PFSK-1 (cell line): Measurements from ENCODE around the gene ZNF79.

Experiments used
- FOXP2 ChIP-seq: optimal IDR thresholded peaks from 2 replicates; pipeline ENCODE3; 2011; ENCODE audit warnings: borderline replicate concordance, control low read depth, inconsistent platforms; ENCODE audit not compliant: insufficient read depth; ENCODE audit errors: extremely low read length, extremely low read depth
- POLR2AphosphoS5 ChIP-seq: IDR thresholded peaks from 2 replicates; pipeline ENCODE4 v1.6.1; 2012; ENCODE audit warnings: low read depth, mild to moderate bottlenecking, control low read depth, low read length, moderate library complexity
- REST ChIP-seq, 2 experiments: IDR thresholded peaks; 2 replicates each; pipeline versions ENCODE4 v1.6.1 to v1.8.0; 2011 to 2012; ENCODE audit warnings: low read depth in 2 of 2, low read length in 2 of 2, control low read depth in 1 of 2, inconsistent platforms in 1 of 2, mild to moderate bottlenecking in 1 of 2, moderate library complexity in 1 of 2; ENCODE audit not compliant: insufficient read depth in 1 of 2
- SIN3A ChIP-seq: IDR thresholded peaks from 2 replicates; pipeline ENCODE4 v1.6.1; 2012; ENCODE audit warnings: mild to moderate bottlenecking, low read length, moderate library complexity, borderline replicate concordance; ENCODE audit not compliant: insufficient read depth
- TAF1 ChIP-seq: IDR thresholded peaks from 2 replicates; pipeline ENCODE4 v1.6.1; 2012; ENCODE audit warnings: low read length, control low read depth, borderline replicate concordance; ENCODE audit not compliant: insufficient read depth

ZNF79 gene

GRCh38 chr9:127422133-127422782 is 1.9 kb upstream of the ZNF79 start:
- TF ChIP-seq SIN3A (no peak), POLR2AphosphoS5 (no peak), FOXP2 (no peak), TAF1 (no peak), REST (IDR thresholded peaks at IDR 0.05; ENCODE audit: insufficient read depth in 1 of 2, low read depth in 2 of 2, low read length in 2 of 2) (no peak)

GRCh38 chr9:127422787-127423186 is 1.4 kb upstream of the ZNF79 start:
- TF ChIP-seq POLR2AphosphoS5: no peak
- TF ChIP-seq FOXP2: no peak
- no peak for TF ChIP-seq SIN3A
- no peak for TF ChIP-seq TAF1
- no peak for TF ChIP-seq REST (IDR thresholded peaks at IDR 0.05; ENCODE audit: insufficient read depth in 1 of 2, low read depth in 2 of 2, low read length in 2 of 2)

- no peak for TF ChIP-seq TAF1
- no peak for TF ChIP-seq SIN3A
- TF ChIP-seq FOXP2: no peak
- TF ChIP-seq REST (IDR thresholded peaks at IDR 0.05; ENCODE audit: insufficient read depth in 1 of 2, low read depth in 2 of 2, low read length in 2 of 2): no peak
- no peak for TF ChIP-seq POLR2AphosphoS5
Observed at GRCh38 chr9:127423476-127423933, 677 bp upstream of the ZNF79 start.

GRCh38 chr9:127424676-127424999 is 456 bp downstream of the ZNF79 start:
- no peak for TF ChIP-seq REST (IDR thresholded peaks at IDR 0.05; ENCODE audit: insufficient read depth in 1 of 2, low read depth in 2 of 2, low read length in 2 of 2)

GRCh38 chr9:127426756-127427155 is 2.6 kb downstream of the ZNF79 start:
- TF ChIP-seq FOXP2 (no peak), POLR2AphosphoS5 (no peak), TAF1 (no peak), SIN3A (no peak), REST (IDR thresholded peaks at IDR 0.05; ENCODE audit: insufficient read depth in 1 of 2, low read depth in 2 of 2, low read length in 2 of 2) (no peak)
